H1 (cell line): Measurements from ENCODE around the gene CENPO. TPM values are rescaled to one million over a fixed set of nuclear protein-coding genes. Genes with fewer than 3 reads are reported as not detected.

Experiments used
- CTCF ChIA-PET: fragments of 300-600 bp; sonication (Branson Sonifier 250); formaldehyde crosslinking; loops from one replicate; lab custom pipeline; 2021; ENCODE audit not compliant: partially characterized antibody; lab: Charles Lee
- POLR2A ChIA-PET: fragments of 300-600 bp; sonication (Branson Sonifier 250); formaldehyde crosslinking; loops from one replicate; lab custom pipeline; 2021; ENCODE audit warnings: inconsistent platforms; ENCODE audit not compliant: partially characterized antibody; lab: Charles Lee
- DNase-seq, 2 experiments: peaks; one replicate each; pipeline versions ENCODE4 v3.0.0 to v3.0.0-alpha.2; 2010 to 2022; ENCODE audit warnings: low spot score in 2 of 2, low read depth in 1 of 2, mixed read lengths in 1 of 2
- FAIRE-seq: peaks from 2 replicates; lab custom pipeline; 2011; peaks lifted over from hg19 to GRCh38; lab: Jason Lieb, UNC
- H2AFZ ChIP-seq: 2 replicates; pipeline ENCODE4 v1.8.1; 2012; ENCODE audit warnings: low read length, inconsistent platforms
- H2AK5ac ChIP-seq: 2 replicates; pipeline ENCODE4 v1.6.1; 2013; ENCODE audit warnings: low read depth, low read length
- H2BK120ac ChIP-seq: replicated peaks from 2 replicates; pipeline ENCODE3; 2013; ENCODE audit warnings: low read depth, low read length, inconsistent platforms
- H2BK12ac ChIP-seq: 2 replicates; pipeline ENCODE4 v1.6.1; 2013; ENCODE audit warnings: low read depth, low read length
- H2BK15ac ChIP-seq: 2 replicates; pipeline ENCODE4 v1.6.1; 2013; ENCODE audit warnings: low read length
- H2BK20ac ChIP-seq: 2 replicates; pipeline ENCODE4 v1.6.1; 2013; ENCODE audit warnings: low read length
- H2BK5ac ChIP-seq: 2 replicates; pipeline ENCODE4 v1.6.1; 2013; ENCODE audit warnings: low read depth, low read length
- H3K14ac ChIP-seq: 2 replicates; pipeline ENCODE4 v1.6.1; 2013; ENCODE audit warnings: inconsistent platforms; ENCODE audit not compliant: insufficient read length
- H3K18ac ChIP-seq: 2 replicates; pipeline ENCODE4 v1.6.1; 2013; ENCODE audit warnings: low read length; ENCODE audit errors: extremely low read depth
- H3K23ac ChIP-seq: 2 replicates; pipeline ENCODE4 v1.6.1; 2013; ENCODE audit warnings: inconsistent platforms; ENCODE audit not compliant: insufficient read length
- H3K23me2 ChIP-seq: 2 replicates; pipeline ENCODE4 v1.6.1; 2013; ENCODE audit warnings: low read depth, low read length
- H3K27ac ChIP-seq: 2 replicates; pipeline ENCODE4 v1.6.1; 2011; ENCODE audit warnings: low read depth, low read length, inconsistent platforms
- H3K27me3 ChIP-seq, 4 experiments: replicated peaks in 1 of 4; 1 replicate in 1 of 4; 2 replicates in 3 of 4; pipeline versions ENCODE4 v1.6.1 to v1.8.1; 2011 to 2013; ENCODE audit warnings: low read length in 3 of 4, mild to moderate bottlenecking in 3 of 4, inconsistent platforms in 2 of 4, mixed read lengths in 2 of 4, moderate library complexity in 1 of 4; ENCODE audit not compliant: control insufficient read depth in 3 of 4, insufficient read depth in 3 of 4; ENCODE audit errors: extremely low read depth in 1 of 4
- H3K36me3 ChIP-seq, 4 experiments: 2 replicates each; pipeline versions ENCODE4 v1.6.1 to v1.8.1; 2011 to 2013; ENCODE audit warnings: mild to moderate bottlenecking in 4 of 4, low read length in 3 of 4, moderate library complexity in 2 of 4, control low read depth in 1 of 4, inconsistent platforms in 1 of 4; ENCODE audit not compliant: insufficient read depth in 4 of 4, control insufficient read depth in 2 of 4
- H3K4ac ChIP-seq: replicated peaks from 2 replicates; pipeline ENCODE3; 2013; ENCODE audit warnings: low read length, low read depth, mixed read lengths, inconsistent platforms; ENCODE audit not compliant: insufficient read length
- H3K4me1 ChIP-seq, 4 experiments: replicated peaks in 1 of 4; 1 replicate in 1 of 4; 2 replicates in 3 of 4; pipeline versions ENCODE4 v1.6.1 to v1.8.1; 2011 to 2013; ENCODE audit warnings: low read length in 3 of 4, inconsistent platforms in 2 of 4, mixed read lengths in 1 of 4; ENCODE audit not compliant: insufficient read depth in 4 of 4, control insufficient read depth in 3 of 4
- H3K4me2 ChIP-seq, 2 experiments: 2 replicates each; pipeline versions ENCODE4 v1.6.1 to v1.8.1; 2011 to 2013; ENCODE audit warnings: low read depth in 2 of 2, low read length in 2 of 2, control low read depth in 1 of 2, inconsistent platforms in 1 of 2, mild to moderate bottlenecking in 1 of 2; ENCODE audit not compliant: insufficient read depth in 1 of 2
- H3K4me3 ChIP-seq, 4 experiments: fragments of 200-600, 300-600 bp in 1 of 4; sonication (generic), shearing (Covaris generic), sonication (Bioruptor Twin) in 1 of 4; 2 replicates each; pipeline versions ENCODE4 v1.5.1 to v1.8.1; 2011 to 2016; ENCODE audit warnings: low read length in 4 of 4, low read depth in 3 of 4, control low read depth in 2 of 4, inconsistent platforms in 2 of 4, mild to moderate bottlenecking in 2 of 4, mixed read lengths in 1 of 4, moderate library complexity in 1 of 4; ENCODE audit not compliant: insufficient read depth in 2 of 4; ENCODE audit errors: extremely low read depth in 1 of 4
- H3K56ac ChIP-seq: replicated peaks from 2 replicates; pipeline ENCODE3; 2013; ENCODE audit warnings: low read depth, mild to moderate bottlenecking, mixed read lengths, low read length, inconsistent platforms; ENCODE audit not compliant: insufficient read length
- H3K79me1 ChIP-seq: 2 replicates; pipeline ENCODE4 v1.6.1; 2013; ENCODE audit warnings: low read depth, low read length, control low read depth
- H3K79me2 ChIP-seq, 2 experiments: 2 replicates each; pipeline versions ENCODE4 v1.6.1 to v1.8.1; 2012 to 2013; ENCODE audit warnings: low read length in 2 of 2, mild to moderate bottlenecking in 2 of 2, inconsistent platforms in 1 of 2; ENCODE audit not compliant: insufficient read depth in 2 of 2, control insufficient read depth in 1 of 2
- H3K9ac ChIP-seq, 4 experiments: replicated peaks in 1 of 4; 1 replicate in 1 of 4; 2 replicates in 3 of 4; pipeline versions ENCODE4 v1.6.1 to v1.8.1; 2011 to 2013; ENCODE audit warnings: low read depth in 3 of 4, low read length in 3 of 4, control low read depth in 2 of 4, mild to moderate bottlenecking in 2 of 4, moderate library complexity in 2 of 4, inconsistent platforms in 1 of 4; ENCODE audit errors: extremely low read depth in 1 of 4
- H3K9me3 ChIP-seq, 2 experiments: 2 replicates each; pipeline versions ENCODE4 v1.6.1 to v1.8.1; 2012 to 2013; ENCODE audit warnings: mild to moderate bottlenecking in 2 of 2, moderate library complexity in 2 of 2, control low read depth in 1 of 2, inconsistent platforms in 1 of 2, low read depth in 1 of 2, low read length in 1 of 2, mixed read lengths in 1 of 2; ENCODE audit not compliant: insufficient read depth in 2 of 2
- H4K20me1 ChIP-seq, 2 experiments: replicated peaks in 1 of 2; 2 replicates each; pipeline versions ENCODE3 to v1.8.1; 2011 to 2013; ENCODE audit warnings: inconsistent platforms in 2 of 2, low read length in 2 of 2, mild to moderate bottlenecking in 1 of 2; ENCODE audit not compliant: insufficient read depth in 2 of 2, control insufficient read depth in 1 of 2
- H4K5ac ChIP-seq: 2 replicates; pipeline ENCODE4 v1.6.1; 2013; ENCODE audit warnings: low read length, low read depth, mixed read lengths, inconsistent platforms; ENCODE audit not compliant: insufficient read length
- H4K8ac ChIP-seq: 2 replicates; pipeline ENCODE4 v1.8.0; 2013; ENCODE audit warnings: mild to moderate bottlenecking, moderate library complexity, low read length, inconsistent platforms; ENCODE audit not compliant: insufficient read depth; ENCODE audit errors: extremely low read depth
- H4K91ac ChIP-seq: replicated peaks from 2 replicates; pipeline ENCODE3; 2013; ENCODE audit warnings: low read length, mixed read lengths, inconsistent platforms; ENCODE audit not compliant: insufficient read length
- CHD1 ChIP-seq: IDR thresholded peaks from 2 replicates; pipeline ENCODE4 v1.6.1; 2012; ENCODE audit warnings: low read depth, low read length, improper control_type of control experiment
- FOSL1 ChIP-seq: IDR thresholded peaks from 2 replicates; pipeline ENCODE4 v1.6.1; 2011; ENCODE audit warnings: mild to moderate bottlenecking, low read depth, low read length, moderate library complexity; ENCODE audit not compliant: insufficient read depth
- KDM1A ChIP-seq: fragments of 200-600, 300-600 bp; sonication (generic); IDR thresholded peaks from 2 replicates; pipeline ENCODE4 v1.7.1; 2016; ENCODE audit warnings: mild to moderate bottlenecking, low read length, borderline replicate concordance
- MAX ChIP-seq: IDR thresholded peaks from 2 replicates; pipeline ENCODE4 v1.6.1; 2012; ENCODE audit warnings: inconsistent platforms
- PHF8 ChIP-seq: fragments of 200-600 bp; sonication (generic); conservative IDR thresholded peaks from 2 replicates; pipeline ENCODE4 v1.7.1; 2012; ENCODE audit warnings: low read depth, mild to moderate bottlenecking, inconsistent platforms, low read length, moderate library complexity
- POLR2A ChIP-seq, 2 experiments: IDR thresholded peaks; 1 replicate in 1 of 2; 2 replicates in 1 of 2; pipeline ENCODE4 v1.6.1; 2011; ENCODE audit warnings: low read depth in 2 of 2, low read length in 2 of 2, mild to moderate bottlenecking in 2 of 2; ENCODE audit errors: control extremely low read depth in 1 of 2
- TCF12 ChIP-seq: IDR thresholded peaks from 2 replicates; pipeline ENCODE4 v1.6.1; 2011; ENCODE audit warnings: low read depth, mild to moderate bottlenecking, low read length
- WGBS, 2 experiments: shearing (Covaris generic) in 1 of 2; methylation state at CpG; one replicate each; pipeline versions ENCODE4 v1.1.6 to v1.1.7; 2013 to 2015; ENCODE audit warnings: low lambda C conversion rate in 2 of 2, mixed read lengths in 2 of 2, inconsistent platforms in 1 of 2, low coverage in 1 of 2, missing lambda C conversion rate in 1 of 2; ENCODE audit not compliant: insufficient replicate concordance in 2 of 2, insufficient coverage in 1 of 2, insufficient read length in 1 of 2; ENCODE audit errors: extremely low coverage in 1 of 2, missing lambda C conversion rate in 1 of 2; 5-methylcytosine and 5-hydroxymethylcytosine counted together
- polyA plus RNA-seq, 7 experiments: library from polyadenylated mRNA; depleted of rRNA in 3 of 7; stranded (reverse) in 5 of 7; unstranded in 2 of 7; fragments of >200 nt in 5 of 7; fragments of 200-250 nt in 2 of 7; gene quantifications; 1 replicate in 5 of 7; 2 replicates in 1 of 7; 4 replicates in 1 of 7; pipeline versions ENCODE4 v1.2.1 to v1.2.3, GENCODE V29; 2011 to 2013; ENCODE audit warnings: missing spikeins in 2 of 7, mixed read lengths in 2 of 7
- total RNA-seq: library from RNA; stranded (reverse); fragmentation: NEBNext Ultra II Directional; extraction: Animal tissue kit (Norgen Biotek cat#: 25700); gene quantifications from 2 replicates; pipeline ENCODE4 v1.2.1, GENCODE V29; 2021
- TF ChIP-seq, protein P1 (sequence below), 3 experiments: IDR thresholded peaks; 1 replicate in 2 of 3; 2 replicates in 1 of 3; pipeline versions ENCODE4 v1.5.1 to v1.6.1; 2011; ENCODE audit warnings: low read length in 3 of 3, mild to moderate bottlenecking in 3 of 3, inconsistent platforms in 2 of 3, low read depth in 1 of 3, moderate library complexity in 1 of 3; ENCODE audit not compliant: insufficient read depth in 1 of 3; ENCODE audit errors: control extremely low read depth in 1 of 3

Gene CENPO
- total and polyA plus RNA-seq, 2 of the 8 experiments (the other 6 are each of a cell fraction or from before 2014, with no cell fraction given): 34.4 to 46.3 TPM

- no peaks in the 10 kb centered on the region; a peak in 1 of 4 replicates for H3K79me2 ChIP-seq
- no peaks in the 10 kb centered on the region for H4K20me1 ChIP-seq
- no peak overlapping the region for H2BK120ac ChIP-seq
- H2BK12ac ChIP-seq: no peak overlapping the region
- H3K27me3 ChIP-seq: no peaks in the 10 kb centered on the region
- H2BK20ac ChIP-seq: no peak overlapping the region
- H2AFZ ChIP-seq: no peak overlapping the region
- H4K5ac ChIP-seq: no peak overlapping the region
- H2AK5ac ChIP-seq: no peak overlapping the region
- H4K8ac ChIP-seq: no peak overlapping the region
- CTCF ChIA-PET: interaction anchor here (0.6 to 4.0 kb wide), 3 partner anchors 12 to 53 kb away, joined by 3 to 20 read pairs (median 3); no protein-coding TSS in a partner anchor
- no peak overlapping the region for H2BK5ac ChIP-seq
- FAIRE-seq: no peak
- H3K4ac ChIP-seq: no peak overlapping the region
- H2BK15ac ChIP-seq: no peak overlapping the region
- no peaks in the 10 kb centered on the region for H3K23me2 ChIP-seq
- H3K23ac ChIP-seq: no peak overlapping the region
- 93% methylated on average over 18 of the region's 18 CpGs; no CpG with 5 or more reads in 1 of the 2 experiments for WGBS, 2 experiments
- no peaks in the 10 kb centered on the region; the same call in 1 of the 2 replicates for H3K79me1 ChIP-seq
- no peak overlapping the region for H3K27ac ChIP-seq
- no peak overlapping the region for H3K4me2 ChIP-seq
- peaks cover 2 to 8% of the 10 kb centered on the region in 2 experiments; a peak in 1 of 4 replicates for H3K9me3 ChIP-seq
- H3K18ac ChIP-seq: no peak overlapping the region
- H3K9ac ChIP-seq: no peak overlapping the region
- DNase-seq: no peak
- peaks cover 0 to 14% (median 2%) of the 10 kb centered on the region in 4 experiments; a peak in 4 of 8 replicates for H3K36me3 ChIP-seq
- POLR2A ChIA-PET: no interaction called here
- no peak overlapping the region for H3K4me3 ChIP-seq
- H3K14ac ChIP-seq: no peak overlapping the region
- H3K4me1 ChIP-seq: peaks cover 0 to 2% (median under 1%) of the 10 kb centered on the region in 4 experiments; a peak in 1 of 7 replicates
- no peak overlapping the region for H4K91ac ChIP-seq
- H3K56ac ChIP-seq: no peak overlapping the region
- TF ChIP-seq TCF12: no peak
- no peak for TF ChIP-seq CHD1
- TF ChIP-seq, protein P1, sequence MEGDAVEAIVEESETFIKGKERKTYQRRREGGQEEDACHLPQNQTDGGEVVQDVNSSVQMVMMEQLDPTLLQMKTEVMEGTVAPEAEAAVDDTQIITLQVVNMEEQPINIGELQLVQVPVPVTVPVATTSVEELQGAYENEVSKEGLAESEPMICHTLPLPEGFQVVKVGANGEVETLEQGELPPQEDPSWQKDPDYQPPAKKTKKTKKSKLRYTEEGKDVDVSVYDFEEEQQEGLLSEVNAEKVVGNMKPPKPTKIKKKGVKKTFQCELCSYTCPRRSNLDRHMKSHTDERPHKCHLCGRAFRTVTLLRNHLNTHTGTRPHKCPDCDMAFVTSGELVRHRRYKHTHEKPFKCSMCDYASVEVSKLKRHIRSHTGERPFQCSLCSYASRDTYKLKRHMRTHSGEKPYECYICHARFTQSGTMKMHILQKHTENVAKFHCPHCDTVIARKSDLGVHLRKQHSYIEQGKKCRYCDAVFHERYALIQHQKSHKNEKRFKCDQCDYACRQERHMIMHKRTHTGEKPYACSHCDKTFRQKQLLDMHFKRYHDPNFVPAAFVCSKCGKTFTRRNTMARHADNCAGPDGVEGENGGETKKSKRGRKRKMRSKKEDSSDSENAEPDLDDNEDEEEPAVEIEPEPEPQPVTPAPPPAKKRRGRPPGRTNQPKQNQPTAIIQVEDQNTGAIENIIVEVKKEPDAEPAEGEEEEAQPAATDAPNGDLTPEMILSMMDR (IDR thresholded peaks at IDR 0.05; ENCODE audit: control extremely low read depth in 1 of 3, insufficient read depth in 1 of 3, low read depth in 1 of 3, low read length in 3 of 3): no peak
- TF ChIP-seq MAX: no peak
- no peak for TF ChIP-seq POLR2A (IDR thresholded peaks at IDR 0.05; ENCODE audit: control extremely low read depth in 1 of 2, low read depth in 2 of 2, low read length in 2 of 2)
- no peak for TF ChIP-seq KDM1A
- no peak for TF ChIP-seq PHF8
- no peak for TF ChIP-seq FOSL1
Measured at GRCh38 chr2:24838541-24838940, 45.3 kb downstream of the CENPO start.
